K562 (cell line): ENCODE data around the gene GRAMD4. TPM values are rescaled to one million over a fixed set of nuclear protein-coding genes. Genes with fewer than 3 reads are reported as not detected.

Experiments used
- ATAC-seq: fragments of 200-7000 bp; cut with Tn5 transposase; 3 replicates; pipeline ENCODE4 v1.9.1; 2020; ENCODE audit warnings: moderate library complexity
- BruUV-seq: library from RNA; stranded (reverse); fragments of 400-500 nt; replicated peaks from 2 replicates; lab custom pipeline; 2021; lab: Mats Ljungman, UMichigan
- CTCF ChIA-PET: fragments of 300-600 bp; formaldehyde crosslinking; extraction: SDS; loops from one replicate; lab custom pipeline; 2021; ENCODE audit warnings: low intra/inter-chr PET ratio; lab: Yijun Ruan, JAX
- POLR2A ChIA-PET: fragments of 300-600, 350-650 bp; sonication (Branson Sonifier 250); formaldehyde crosslinking; extraction: SDS; loops from one replicate; lab custom pipeline; 2021; ENCODE audit warnings: antibody characterized with exemption, inconsistent platforms; lab: Yijun Ruan, JAX
- DNase-seq, 4 experiments: peaks; one replicate each; pipeline versions ENCODE4 v3.0.0 to v3.0.0-alpha.2; 2011 to 2018; ENCODE audit warnings: low spot score in 3 of 4, mixed read lengths in 3 of 4; ENCODE audit errors: extremely low read depth in 1 of 4
- FAIRE-seq: peaks from 2 replicates; lab custom pipeline; 2011; peaks lifted over from hg19 to GRCh38; lab: Jason Lieb, UNC
- H2AFZ ChIP-seq: 2 replicates; pipeline ENCODE4 v1.6.0; 2011; ENCODE audit warnings: low read depth, low read length, control low read depth, inconsistent platforms
- H3K27ac ChIP-seq: fragments of 200-600 bp; 3 replicates; pipeline ENCODE4 v1.8.0; 2011; ENCODE audit warnings: low read depth, mild to moderate bottlenecking, control low read depth, inconsistent platforms, low read length, moderate library complexity, mixed read lengths; ENCODE audit errors: extremely low read depth
- H3K27me3 ChIP-seq, 2 experiments: fragments of 300-600 bp in 1 of 2; 2 replicates in 1 of 2; 3 replicates in 1 of 2; pipeline versions ENCODE4 v1.6.0 to v1.8.0; 2011; ENCODE audit warnings: inconsistent platforms in 2 of 2, low read length in 2 of 2, mild to moderate bottlenecking in 1 of 2, mixed read lengths in 1 of 2, moderate library complexity in 1 of 2; ENCODE audit not compliant: control insufficient read depth in 2 of 2, insufficient read depth in 2 of 2
- H3K36me3 ChIP-seq: fragments of 300-600 bp; 3 replicates; pipeline ENCODE4 v1.8.0; 2011; ENCODE audit warnings: mild to moderate bottlenecking, low read length, inconsistent platforms; ENCODE audit not compliant: control insufficient read depth, insufficient read depth
- H3K4me1 ChIP-seq, 2 experiments: fragments of 200-600 bp in 1 of 2; replicated peaks in 1 of 2; 2 replicates in 1 of 2; 3 replicates in 1 of 2; pipeline versions ENCODE4 v1.5.1 to v1.8.0; 2011; ENCODE audit warnings: inconsistent platforms in 2 of 2, low read length in 2 of 2, mild to moderate bottlenecking in 1 of 2, mixed read lengths in 1 of 2, moderate library complexity in 1 of 2; ENCODE audit not compliant: control insufficient read depth in 2 of 2, insufficient read depth in 2 of 2
- H3K4me2 ChIP-seq: 2 replicates; pipeline ENCODE4 v1.6.1; 2011; ENCODE audit warnings: low read length, control low read depth, inconsistent platforms, mixed read lengths; ENCODE audit not compliant: insufficient read depth
- H3K4me3 ChIP-seq: fragments of 200-600 bp; sonication (generic), shearing (Covaris generic); 2 replicates; pipeline ENCODE4 v1.5.1; 2016; ENCODE audit warnings: control low read depth, inconsistent platforms
- H3K79me2 ChIP-seq: fragments of 200-600 bp; 3 replicates; pipeline ENCODE4 v1.8.0; 2011; ENCODE audit warnings: low read length, inconsistent platforms; ENCODE audit not compliant: control insufficient read depth, insufficient read depth
- H3K9ac ChIP-seq, 2 experiments: 2 replicates each; pipeline versions ENCODE4 v1.6.0 to v1.6.1; 2011; ENCODE audit warnings: low read depth in 2 of 2, low read length in 2 of 2, control low read depth in 1 of 2, inconsistent platforms in 1 of 2, mild to moderate bottlenecking in 1 of 2, mixed read lengths in 1 of 2; ENCODE audit not compliant: insufficient read depth in 1 of 2
- H3K9me1 ChIP-seq: one replicate; pipeline ENCODE4 v1.6.0; 2011; ENCODE audit warnings: inconsistent platforms, mild to moderate bottlenecking, low read length, moderate library complexity; ENCODE audit not compliant: control insufficient read depth, insufficient read depth
- H3K9me3 ChIP-seq: replicated peaks from 2 replicates; pipeline ENCODE4 v1.5.1; 2011; ENCODE audit warnings: low read depth, low read length, inconsistent platforms; ENCODE audit not compliant: control insufficient read depth, insufficient read depth
- H4K20me1 ChIP-seq: replicated peaks from 2 replicates; pipeline ENCODE4 v1.6.1; 2011; ENCODE audit warnings: low read length, inconsistent platforms, mixed read lengths; ENCODE audit not compliant: control insufficient read depth, insufficient read depth
- ATF1 ChIP-seq, 2 experiments: fragments of 450-650 bp in 1 of 2; IDR thresholded peaks; 2 replicates each; pipeline ENCODE4 v1.6.1; 2016; ENCODE audit warnings: missing compliant biosample characterization in 1 of 2, missing genetic modification characterization in 1 of 2
- KLF13 ChIP-seq: fragments of 450-650 bp; IDR thresholded peaks from 2 replicates; pipeline ENCODE4 v1.6.1; 2016; ENCODE audit warnings: missing genetic modification characterization, low read depth, mild to moderate bottlenecking, missing compliant biosample characterization, moderate library complexity, borderline replicate concordance
- NFE2L1 ChIP-seq: fragments of 450-650 bp; IDR thresholded peaks from 2 replicates; pipeline ENCODE4 v1.6.1; 2016; ENCODE audit warnings: missing genetic modification characterization, low read depth, mild to moderate bottlenecking, missing compliant biosample characterization, moderate library complexity, borderline replicate concordance
- SNIP1 ChIP-seq: fragments of 450-650 bp; IDR thresholded peaks from 2 replicates; pipeline ENCODE4 v1.7.1; 2017; ENCODE audit warnings: low read depth, mild to moderate bottlenecking
- SUPT5H ChIP-seq: fragments of 450-650 bp; IDR thresholded peaks from 2 replicates; pipeline ENCODE4 v1.6.1; 2016
- ZEB2 ChIP-seq: fragments of 450-650 bp; IDR thresholded peaks from 2 replicates; pipeline ENCODE4 v1.6.1; 2016
- ZNF282 ChIP-seq: sonication (generic); formaldehyde crosslinking; IDR thresholded peaks from 2 replicates; pipeline ENCODE4 v1.8.1; 2023; ENCODE audit warnings: missing genetic modification reagents
- ZNF347 ChIP-seq: fragments of 450-650 bp; formaldehyde crosslinking; IDR thresholded peaks from 2 replicates; pipeline ENCODE4 v1.4.0; 2020; ENCODE audit warnings: low read depth, mild to moderate bottlenecking, moderate library complexity
- ZSCAN29 ChIP-seq: fragments of 450-650 bp; IDR thresholded peaks from 2 replicates; pipeline ENCODE4 v1.6.1; 2017
- WGBS: fragments of 100-300 bp; shearing (Covaris generic); methylation state at CpG from one replicate; pipeline ENCODE4 v1.1.6; 2016; ENCODE audit warnings: low coverage, mixed read lengths; ENCODE audit not compliant: insufficient coverage; ENCODE audit errors: missing lambda C conversion rate; 5-methylcytosine and 5-hydroxymethylcytosine counted together
- in situ Hi-C: fragments of 300-500 bp; cut with MboI; formaldehyde crosslinking; loops from 4 replicates; pipeline ENCODE4 v1.15.0; 2018; ENCODE audit warnings: inconsistent platforms, mixed read lengths
- intact Hi-C: fragments of 100-400 bp; cut with micrococcal nuclease; formaldehyde crosslinking; loops from 2 replicates; pipeline ENCODE4 v1.14.2; 2022
- polyA plus RNA-seq, 8 experiments: library from polyadenylated mRNA; depleted of rRNA in 4 of 8; stranded (reverse) in 5 of 8; unstranded in 3 of 8; fragments of >200 nt; fragmentation: Nextera tagmentation in 2 of 8; fragmentation: Illumina TruSeq in 1 of 8; extraction: Ambion mirVana in 2 of 8; extraction: Trizol in 1 of 8; gene quantifications; 2 replicates each; pipeline versions ENCODE4 v1.2.1 to v1.2.3, GENCODE V29; 2011 to 2014; ENCODE audit warnings: inconsistent platforms in 1 of 8, missing spikeins in 1 of 8
- total RNA-seq, 7 experiments: library from RNA; depleted of rRNA in 6 of 7; stranded (reverse); fragments of >200 nt in 6 of 7; fragmentation: Illumina TruSeq in 2 of 7; extraction: Trizol in 2 of 7; gene quantifications; 2 replicates each; pipeline versions ENCODE4 v1.2.1 to v1.2.3, GENCODE V29; 2011 to 2021; ENCODE audit warnings: low replicate concordance in 1 of 7
- TF ChIP-seq, protein P1 (sequence below): fragments of 450-650 bp; IDR thresholded peaks from 2 replicates; pipeline ENCODE4 v1.6.1; 2018; ENCODE audit not compliant: partially characterized antibody
- TF ChIP-seq, protein P2 (sequence below), 2 experiments: fragments of 450-650 bp; IDR thresholded peaks; 2 replicates each; pipeline ENCODE4 v1.6.1; 2016

GRAMD4 gene
- total and polyA plus RNA-seq, 9 of the 15 experiments (the other 6 are each of a cell fraction or from before 2014, with no cell fraction given) = 0.18 to 44.8 (median 18.6) TPM

DNA sequence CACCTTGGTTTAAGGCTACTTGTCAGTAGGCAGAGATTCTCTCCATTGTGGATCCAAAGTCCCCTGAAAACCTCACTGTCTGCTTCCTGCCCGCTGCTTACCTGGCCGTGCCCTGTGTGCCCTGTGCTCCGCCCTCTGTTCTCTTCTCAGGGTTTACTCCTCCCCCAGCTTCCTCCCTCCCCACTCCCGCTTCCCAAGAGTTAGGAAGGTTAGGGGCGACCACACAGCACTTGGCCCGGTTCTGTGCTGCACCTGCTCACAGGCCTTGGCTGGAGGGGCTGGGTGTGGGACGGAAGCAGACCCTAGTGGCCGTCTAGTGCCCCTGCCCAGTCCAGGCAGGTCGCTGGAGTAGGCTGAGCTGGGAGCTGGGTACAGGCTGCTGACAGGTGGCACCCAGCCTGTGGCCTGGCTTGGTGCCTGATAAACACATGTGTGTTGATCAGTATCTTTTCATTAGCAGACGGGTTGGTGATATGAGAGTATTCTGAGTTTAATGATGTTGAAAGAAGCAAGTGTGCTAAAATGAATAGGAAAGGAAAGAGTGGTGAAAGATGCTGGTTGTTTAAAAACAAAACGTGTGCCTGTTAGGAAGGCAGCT is 40.5 kb downstream of the GRAMD4 start:
- BruUV-seq = no TSS peak
- 38% methylated on average over 2 of the region's 11 CpGs for WGBS
- Histone ChIP-seq H3K9me1 (no peaks in the 10 kb centered on the region), H3K4me1 (peaks cover 0 to 47% of the 10 kb centered on the region in 2 experiments; a peak in 3 of 5 replicates), H3K9ac (no peak overlapping the region), H3K27me3 (no peaks in the 10 kb centered on the region), H2AFZ (no peak overlapping the region), H3K4me2 (no peak overlapping the region), H3K9me3 (no peaks in the 10 kb centered on the region), H3K27ac (no peak overlapping the region), H3K36me3 (peaks cover 15% of the 10 kb centered on the region; the same call in 1 of the 3 replicates), H3K79me2 (no peaks in the 10 kb centered on the region; the same call in 2 of the 3 replicates), H4K20me1 (no peaks in the 10 kb centered on the region), H3K4me3 (no peak overlapping the region)
- no peak for FAIRE-seq
- intact Hi-C loops (no loop called here), in situ Hi-C loops (no loop called here)
- CTCF ChIA-PET = no interaction called here
- no peak for ATAC-seq
- POLR2A ChIA-PET = no interaction called here
- DNase-seq = no peak
- TF ChIP-seq, protein P1, sequence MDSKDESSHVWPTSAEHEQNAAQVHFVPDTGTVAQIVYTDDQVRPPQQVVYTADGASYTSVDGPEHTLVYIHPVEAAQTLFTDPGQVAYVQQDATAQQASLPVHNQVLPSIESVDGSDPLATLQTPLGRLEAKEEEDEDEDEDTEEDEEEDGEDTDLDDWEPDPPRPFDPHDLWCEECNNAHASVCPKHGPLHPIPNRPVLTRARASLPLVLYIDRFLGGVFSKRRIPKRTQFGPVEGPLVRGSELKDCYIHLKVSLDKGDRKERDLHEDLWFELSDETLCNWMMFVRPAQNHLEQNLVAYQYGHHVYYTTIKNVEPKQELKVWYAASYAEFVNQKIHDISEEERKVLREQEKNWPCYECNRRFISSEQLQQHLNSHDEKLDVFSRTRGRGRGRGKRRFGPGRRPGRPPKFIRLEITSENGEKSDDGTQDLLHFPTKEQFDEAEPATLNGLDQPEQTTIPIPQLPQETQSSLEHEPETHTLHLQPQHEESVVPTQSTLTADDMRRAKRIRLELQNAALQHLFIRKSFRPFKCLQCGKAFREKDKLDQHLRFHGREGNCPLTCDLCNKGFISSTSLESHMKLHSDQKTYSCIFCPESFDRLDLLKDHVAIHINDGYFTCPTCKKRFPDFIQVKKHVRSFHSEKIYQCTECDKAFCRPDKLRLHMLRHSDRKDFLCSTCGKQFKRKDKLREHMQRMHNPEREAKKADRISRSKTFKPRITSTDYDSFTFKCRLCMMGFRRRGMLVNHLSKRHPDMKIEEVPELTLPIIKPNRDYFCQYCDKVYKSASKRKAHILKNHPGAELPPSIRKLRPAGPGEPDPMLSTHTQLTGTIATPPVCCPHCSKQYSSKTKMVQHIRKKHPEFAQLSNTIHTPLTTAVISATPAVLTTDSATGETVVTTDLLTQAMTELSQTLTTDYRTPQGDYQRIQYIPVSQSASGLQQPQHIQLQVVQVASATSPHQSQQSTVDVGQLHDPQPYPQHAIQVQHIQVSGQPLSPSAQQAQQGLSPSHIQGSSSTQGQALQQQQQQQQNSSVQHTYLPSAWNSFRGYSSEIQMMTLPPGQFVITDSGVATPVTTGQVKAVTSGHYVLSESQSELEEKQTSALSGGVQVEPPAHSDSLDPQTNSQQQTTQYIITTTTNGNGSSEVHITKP = no peak
- no peak for TF ChIP-seq NFE2L1 (tag)
- no peak for TF ChIP-seq ZNF282 (CRISPR knock-in tag)
- no peak for TF ChIP-seq ZEB2
- TF ChIP-seq ZSCAN29 = no peak
- no peak for TF ChIP-seq SNIP1
- no peak for TF ChIP-seq KLF13
- no peak for TF ChIP-seq ATF1 (CRISPR knock-in tag; IDR thresholded peaks at IDR 0.05)
- no peak for TF ChIP-seq ATF1 (tag; IDR thresholded peaks at IDR 0.05)
- TF ChIP-seq, protein P2, sequence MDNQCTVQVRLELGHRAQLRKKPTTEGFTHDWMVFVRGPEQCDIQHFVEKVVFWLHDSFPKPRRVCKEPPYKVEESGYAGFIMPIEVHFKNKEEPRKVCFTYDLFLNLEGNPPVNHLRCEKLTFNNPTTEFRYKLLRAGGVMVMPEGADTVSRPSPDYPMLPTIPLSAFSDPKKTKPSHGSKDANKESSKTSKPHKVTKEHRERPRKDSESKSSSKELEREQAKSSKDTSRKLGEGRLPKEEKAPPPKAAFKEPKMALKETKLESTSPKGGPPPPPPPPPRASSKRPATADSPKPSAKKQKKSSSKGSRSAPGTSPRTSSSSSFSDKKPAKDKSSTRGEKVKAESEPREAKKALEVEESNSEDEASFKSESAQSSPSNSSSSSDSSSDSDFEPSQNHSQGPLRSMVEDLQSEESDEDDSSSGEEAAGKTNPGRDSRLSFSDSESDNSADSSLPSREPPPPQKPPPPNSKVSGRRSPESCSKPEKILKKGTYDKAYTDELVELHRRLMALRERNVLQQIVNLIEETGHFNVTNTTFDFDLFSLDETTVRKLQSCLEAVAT (IDR thresholded peaks at IDR 0.05) = no peak
- no peak for TF ChIP-seq SUPT5H
- no peak for TF ChIP-seq ZNF347 (CRISPR knock-in tag)
